Neural cell (in vitro differentiated cells): ENCODE data around the gene RFX8. TPM values are rescaled to one million over a fixed set of nuclear protein-coding genes. Genes with fewer than 3 reads are reported as not detected.

ENCODE experiments used
- H2AFZ ChIP-seq: fragments of 200-600, 300-800 bp; sonication (generic), shearing (Covaris generic); 2 replicates; pipeline ENCODE4 v1.6.0; 2014; ENCODE audit warnings: low read depth, mild to moderate bottlenecking, antibody characterized with exemption, low read length, moderate library complexity
- H3F3A ChIP-seq: fragments of 200-600 bp; shearing (Covaris generic); 2 replicates; pipeline ENCODE4 v1.6.1; 2016; ENCODE audit warnings: mild to moderate bottlenecking, moderate library complexity, mixed read lengths, antibody characterized with exemption, low read length; ENCODE audit not compliant: insufficient read depth, poor library complexity, severe bottlenecking
- H3K27ac ChIP-seq: fragments of 200-600, 300-800 bp; sonication (generic), shearing (Covaris generic); 2 replicates; pipeline ENCODE4 v1.5.1; 2014; ENCODE audit warnings: mild to moderate bottlenecking, low read length, moderate library complexity
- H3K27me3 ChIP-seq: fragments of 300-800, 200-600 bp; sonication (generic), shearing (Covaris generic); 2 replicates; pipeline ENCODE4 v1.6.0; 2014; ENCODE audit warnings: mild to moderate bottlenecking, low read depth, low read length, moderate library complexity; ENCODE audit not compliant: insufficient read depth
- H3K36me3 ChIP-seq: fragments of 300-800, 200-600 bp; sonication (generic), shearing (Covaris generic); 2 replicates; pipeline ENCODE4 v1.5.1; 2014; ENCODE audit warnings: mild to moderate bottlenecking, antibody characterized with exemption, low read length, moderate library complexity; ENCODE audit not compliant: insufficient read depth
- H3K4me2 ChIP-seq: fragments of 300-800, 200-600 bp; sonication (generic), shearing (Covaris generic); 2 replicates; pipeline ENCODE4 v1.6.0; 2014; ENCODE audit warnings: mild to moderate bottlenecking, low read length
- H3K4me3 ChIP-seq: fragments of 300-800, 200-600 bp; sonication (generic), shearing (Covaris generic); 2 replicates; pipeline ENCODE4 v1.5.1; 2014; ENCODE audit warnings: mild to moderate bottlenecking, low read length, moderate library complexity
- H3K79me2 ChIP-seq: fragments of 200-600 bp; shearing (Covaris generic); replicated peaks from 2 replicates; pipeline ENCODE4 v1.6.0; 2014; ENCODE audit warnings: mild to moderate bottlenecking, low read length, moderate library complexity; ENCODE audit not compliant: insufficient read depth
- H3K9ac ChIP-seq: fragments of 300-800, 200-600 bp; sonication (generic), shearing (Covaris generic); 2 replicates; pipeline ENCODE4 v1.6.1; 2016; ENCODE audit warnings: mild to moderate bottlenecking, low read length, mixed read lengths
- H3K9me2 ChIP-seq: fragments of 200-600 bp; shearing (Covaris generic); 2 replicates; pipeline ENCODE4 v1.6.1; 2016; ENCODE audit warnings: mild to moderate bottlenecking, low read length, mixed read lengths; ENCODE audit not compliant: insufficient read depth
- H3K9me3 ChIP-seq: fragments of 200-600, 300-800 bp; sonication (generic), shearing (Covaris generic); 2 replicates; pipeline ENCODE4 v1.6.1; 2016; ENCODE audit warnings: mild to moderate bottlenecking, mixed run types, low read length, moderate library complexity, mixed read lengths
- H4K20me1 ChIP-seq: fragments of 200-600 bp; shearing (Covaris generic); 2 replicates; pipeline ENCODE4 v1.6.1; 2016; ENCODE audit warnings: mild to moderate bottlenecking, mixed run types; ENCODE audit not compliant: insufficient read depth
- CTCF ChIP-seq: fragments of 450-650 bp; IDR thresholded peaks from 2 replicates; pipeline ENCODE4 v1.5.1; 2014; ENCODE audit warnings: antibody characterized with exemption, mild to moderate bottlenecking, moderate library complexity; ENCODE audit not compliant: poor library complexity, severe bottlenecking
- EP300 ChIP-seq: fragments of 450-650 bp; conservative IDR thresholded peaks from 2 replicates; pipeline ENCODE4 v1.6.1; 2014; ENCODE audit warnings: antibody characterized with exemption, mild to moderate bottlenecking, moderate library complexity; ENCODE audit not compliant: poor library complexity, severe bottlenecking
- EZH2 ChIP-seq: fragments of 200-600, 300-800 bp; shearing (Covaris generic), sonication (generic); IDR thresholded peaks from 2 replicates; pipeline ENCODE4 v1.6.1; 2014; ENCODE audit warnings: antibody characterized with exemption, low read length, borderline replicate concordance, mild to moderate bottlenecking; ENCODE audit not compliant: insufficient read depth, poor library complexity, severe bottlenecking
- MXI1 ChIP-seq: fragments of 450-650 bp; conservative IDR thresholded peaks from 2 replicates; pipeline ENCODE4 v1.6.1; 2014; ENCODE audit warnings: antibody characterized with exemption, mild to moderate bottlenecking; ENCODE audit not compliant: poor library complexity, severe bottlenecking
- POLR2AphosphoS5 ChIP-seq: IDR thresholded peaks from 2 replicates; pipeline ENCODE4 v1.6.1; 2012
- RAD21 ChIP-seq: fragments of 450-650 bp; conservative IDR thresholded peaks from 2 replicates; pipeline ENCODE4 v1.6.1; 2014; ENCODE audit warnings: antibody characterized with exemption, mild to moderate bottlenecking, moderate library complexity
- REST ChIP-seq: IDR thresholded peaks from 2 replicates; pipeline ENCODE4 v1.6.1; 2012; ENCODE audit warnings: borderline replicate concordance
- SMC3 ChIP-seq: fragments of 450-650 bp; conservative IDR thresholded peaks from 2 replicates; pipeline ENCODE4 v1.6.1; 2014; ENCODE audit warnings: antibody characterized with exemption, mild to moderate bottlenecking, moderate library complexity; ENCODE audit not compliant: poor library complexity
- TAF1 ChIP-seq: IDR thresholded peaks from 2 replicates; pipeline ENCODE4 v1.6.1; 2012; ENCODE audit warnings: low read depth
- polyA plus RNA-seq: library from polyadenylated mRNA; depleted of rRNA; stranded (reverse); fragments of >200 nt; gene quantifications from 2 replicates; pipeline ENCODE4 v1.2.3, GENCODE V29; 2014

The RFX8 gene
- polyA plus RNA-seq, 1 donor from 2014 or later, result not detected

GRCh38 chr2:101383016-101383541, 91.8 kb downstream of the RFX8 start:
- peaks cover 42% of the 10 kb centered on the region for H3K27me3 ChIP-seq
- no peaks in the 10 kb centered on the region for H3K79me2 ChIP-seq
- no peak overlapping the region for H3K27ac ChIP-seq
- no peaks in the 10 kb centered on the region for H3F3A ChIP-seq
- no peaks in the 10 kb centered on the region for H3K9me2 ChIP-seq
- no peaks in the 10 kb centered on the region for H3K9me3 ChIP-seq
- TF ChIP-seq SMC3, result no peak
- no peak for TF ChIP-seq TAF1
- no peak for TF ChIP-seq EZH2
- H2AFZ ChIP-seq, result no peak overlapping the region
- no peaks in the 10 kb centered on the region for H4K20me1 ChIP-seq
- no peak overlapping the region for H3K4me2 ChIP-seq
- H3K36me3 ChIP-seq, result no peaks in the 10 kb centered on the region
- no peak overlapping the region for H3K4me3 ChIP-seq
- H3K9ac ChIP-seq, result no peak overlapping the region

- no peak overlapping the region for H2AFZ ChIP-seq
- H3K9me2 ChIP-seq, result no peaks in the 10 kb centered on the region
- H3K9ac ChIP-seq, result no peak overlapping the region
- no peaks in the 10 kb centered on the region for H3K9me3 ChIP-seq
- H3K79me2 ChIP-seq, result no peaks in the 10 kb centered on the region
- no peak overlapping the region for H3K4me3 ChIP-seq
- H3K4me2 ChIP-seq, result no peak overlapping the region
- peaks cover 36% of the 10 kb centered on the region for H3K27me3 ChIP-seq
- TF ChIP-seq EZH2, result no peak
- no peak for TF ChIP-seq CTCF
- TF ChIP-seq RAD21, result no peak
- no peak for TF ChIP-seq TAF1
- TF ChIP-seq SMC3, result no peak
- no peak for TF ChIP-seq POLR2AphosphoS5
- no peak for TF ChIP-seq EP300
- TF ChIP-seq MXI1, result no peak
- no peak for TF ChIP-seq REST
- H4K20me1 ChIP-seq, result no peaks in the 10 kb centered on the region
- H3K36me3 ChIP-seq, result no peaks in the 10 kb centered on the region
- no peaks in the 10 kb centered on the region for H3F3A ChIP-seq
- H3K27ac ChIP-seq, result no peak overlapping the region
These were observed 92.5 kb downstream of the RFX8 start for GRCh38 chr2:101382442-101382841.

- Histone ChIP-seq H3K27ac (no peak overlapping the region), H3K9me3 (no peaks in the 10 kb centered on the region), H3K79me2 (no peaks in the 10 kb centered on the region), H4K20me1 (no peaks in the 10 kb centered on the region), H3K27me3 (peaks cover 17% of the 10 kb centered on the region), H2AFZ (no peak overlapping the region), H3F3A (no peaks in the 10 kb centered on the region), H3K4me2 (no peak overlapping the region), H3K9ac (no peak overlapping the region), H3K36me3 (no peaks in the 10 kb centered on the region), H3K4me3 (no peak overlapping the region), H3K9me2 (no peaks in the 10 kb centered on the region)
- TF ChIP-seq SMC3 (no peak), POLR2AphosphoS5 (no peak), RAD21 (no peak)
These were observed 94.5 kb downstream of the RFX8 start for GRCh38 chr2:101380376-101380775.
